AG04450 (cell line): ENCODE results near the gene TERB1. TPM values are rescaled to one million over a fixed set of nuclear protein-coding genes. Genes with fewer than 3 reads are reported as not detected.

Source experiments
- CTCF ChIA-PET: fragments of 300-600, 350-600 bp; formaldehyde crosslinking; extraction: SDS; loops from one replicate; lab custom pipeline; 2022; ENCODE audit warnings: antibody characterized with exemption, inconsistent platforms; lab: Charles Lee
- POLR2A ChIA-PET: fragments of 350-600 bp; formaldehyde crosslinking; extraction: SDS; loops from one replicate; lab custom pipeline; 2021; ENCODE audit warnings: antibody characterized with exemption, inconsistent platforms; lab: Yijun Ruan, JAX
- DNase-seq: peaks from one replicate; pipeline ENCODE4 v3.0.0-alpha.2; 2011; ENCODE audit warnings: low read depth, low spot score
- H3K27ac ChIP-seq: one replicate; pipeline ENCODE4 v1.5.1; 2012; ENCODE audit warnings: low read depth, low read length, control low read depth
- H3K27me3 ChIP-seq: one replicate; pipeline ENCODE4 v1.6.0; 2012; ENCODE audit warnings: low read length; ENCODE audit not compliant: control insufficient read depth, insufficient read depth
- H3K4me3 ChIP-seq: 2 replicates; pipeline ENCODE4 v1.5.1; 2011; ENCODE audit warnings: mild to moderate bottlenecking, low read depth, low read length, control low read depth
- H3K9me3 ChIP-seq: 2 replicates; pipeline ENCODE4 v1.5.1; 2012; ENCODE audit warnings: low read length; ENCODE audit not compliant: control insufficient read depth, insufficient read depth
- CTCF ChIP-seq: IDR thresholded peaks from 2 replicates; pipeline ENCODE4 v1.5.1; 2011; ENCODE audit warnings: low read depth, low read length, control low read depth, inconsistent platforms
- polyA plus RNA-seq: library from polyadenylated mRNA; depleted of rRNA; stranded (reverse); fragments of >200 nt; gene quantifications from 2 replicates; pipeline ENCODE4 v1.2.3, GENCODE V29; 2011

TERB1 gene
- polyA plus RNA-seq, 1 experiment: not detected

DNA sequence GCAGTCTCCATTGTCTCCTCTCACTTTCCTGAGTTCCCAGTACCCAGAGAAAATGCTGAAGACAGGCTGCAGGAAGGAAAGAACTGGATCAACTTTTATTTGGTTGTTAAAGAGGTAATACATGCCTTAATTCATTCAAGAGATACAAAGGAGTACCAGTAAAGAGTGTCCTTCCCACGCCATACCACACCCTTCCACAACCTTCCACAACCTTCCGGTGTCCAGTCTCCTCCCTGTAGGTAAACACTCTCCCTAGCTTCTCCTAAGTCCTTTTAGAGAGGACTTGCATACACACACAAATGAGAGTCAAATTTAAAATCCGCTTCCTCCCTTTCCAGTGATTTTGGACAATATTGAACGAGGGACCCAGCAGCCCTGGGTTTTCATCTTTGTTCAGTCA is 40.0 kb upstream of the TERB1 start:
- ChIA-PET POLR2A (no interaction called here), CTCF (interaction anchor here (1.2 to 11.7 kb wide), 3 partner anchors 10 to 113 kb away, joined by 3 to 97 read pairs (median 4); partner anchors contain the start of gene NAE1)
- DNase-seq: no peak
- no peak for TF ChIP-seq CTCF
- H3K9me3 ChIP-seq: no peaks in the 10 kb centered on the region
- no peak overlapping the region for H3K27ac ChIP-seq
- no peak overlapping the region for H3K4me3 ChIP-seq
- peaks cover 56% of the 10 kb centered on the region for H3K27me3 ChIP-seq

DNA sequence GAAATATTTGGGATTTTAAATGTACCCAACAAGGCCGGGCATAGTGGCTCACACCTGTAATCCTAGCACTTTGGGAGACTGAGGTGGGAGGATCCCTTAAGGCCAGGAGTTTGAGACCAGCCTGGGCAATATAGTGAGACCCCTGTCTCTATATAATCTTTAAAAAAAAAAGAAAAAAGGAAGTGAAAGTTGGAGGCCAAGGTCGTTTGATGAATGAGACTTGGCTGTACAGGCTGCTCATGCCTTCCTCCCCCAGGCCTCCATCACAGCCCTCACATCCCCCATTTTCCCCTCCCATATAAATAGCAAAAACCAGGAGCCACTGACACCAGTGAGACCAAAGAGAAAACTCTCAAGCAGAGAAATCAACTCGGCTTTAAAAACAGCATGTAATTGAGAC is 39.5 kb upstream of the TERB1 start:
- CTCF ChIA-PET: interaction anchor here (1.2 to 11.7 kb wide), 2 partner anchors 10 to 113 kb away, joined by 3 to 97 read pairs; partner anchors contain the start of gene NAE1
- Histone ChIP-seq H3K9me3 (no peaks in the 10 kb centered on the region), H3K27ac (no peak overlapping the region), H3K27me3 (peaks cover 51% of the 10 kb centered on the region), H3K4me3 (no peak overlapping the region)
- DNase-seq: no peak
- POLR2A ChIA-PET: no interaction called here
- TF ChIP-seq CTCF: no peak

- Histone ChIP-seq H3K4me3 (no peak overlapping the region), H3K27me3 (peaks cover 8% of the 10 kb centered on the region), H3K27ac (no peak overlapping the region), H3K9me3 (no peaks in the 10 kb centered on the region)
- no peak for DNase-seq
- POLR2A ChIA-PET: no interaction called here
- TF ChIP-seq CTCF: no peak
- CTCF ChIA-PET: interaction anchor here (7.2 kb wide), 1 partner anchor 36 kb away, joined by 161 read pairs; no protein-coding TSS in a partner anchor
These were observed 33.4 kb upstream of the TERB1 start for GRCh38 chr16:66834746-66835145.

DNA sequence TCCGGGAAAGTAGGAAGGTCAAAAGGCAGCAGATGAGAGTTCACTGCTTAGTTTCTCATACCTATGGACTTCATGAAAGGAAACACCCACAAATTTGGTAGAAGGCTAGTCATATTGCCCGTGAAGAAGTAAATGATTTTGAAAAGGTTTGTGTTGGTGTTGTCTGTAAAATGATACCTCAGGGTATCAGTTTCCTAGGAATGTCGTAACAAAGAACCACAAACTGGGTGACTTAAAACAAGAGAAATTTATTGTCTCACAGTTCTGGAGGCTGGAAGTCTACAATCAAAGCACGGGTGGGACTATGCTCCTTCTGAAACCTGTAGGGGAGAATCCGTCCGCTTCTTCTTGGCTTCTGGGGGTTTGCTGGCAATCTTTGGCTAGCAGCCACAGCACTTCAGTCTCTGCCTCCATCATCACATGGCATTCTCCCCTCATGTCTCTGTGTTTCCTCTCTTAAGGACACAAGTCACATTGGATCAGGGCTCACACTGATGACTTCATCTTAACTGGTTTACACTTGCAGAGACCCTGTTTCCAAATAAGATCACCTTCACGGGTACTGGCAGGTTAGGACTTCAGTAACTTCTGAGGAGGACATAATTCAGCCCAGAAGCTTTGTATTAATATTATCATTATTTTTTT is 31.4 kb upstream of the TERB1 start:
- ChIA-PET POLR2A (interaction anchor here (0.7 kb wide), 1 partner anchor 10 kb away, joined by 5 read pairs; no protein-coding TSS in a partner anchor), CTCF (interaction anchor here (1.8 to 7.2 kb wide), 4 partner anchors 14 to 53 kb away, joined by 3 to 161 read pairs (median 50); partner anchors contain the start of gene CA7)
- DNase-seq: no peak
- no peak for TF ChIP-seq CTCF
- no peak overlapping the region for H3K27ac ChIP-seq
- H3K9me3 ChIP-seq: no peaks in the 10 kb centered on the region
- no peak overlapping the region for H3K4me3 ChIP-seq
- peaks cover 3% of the 10 kb centered on the region for H3K27me3 ChIP-seq

DNA sequence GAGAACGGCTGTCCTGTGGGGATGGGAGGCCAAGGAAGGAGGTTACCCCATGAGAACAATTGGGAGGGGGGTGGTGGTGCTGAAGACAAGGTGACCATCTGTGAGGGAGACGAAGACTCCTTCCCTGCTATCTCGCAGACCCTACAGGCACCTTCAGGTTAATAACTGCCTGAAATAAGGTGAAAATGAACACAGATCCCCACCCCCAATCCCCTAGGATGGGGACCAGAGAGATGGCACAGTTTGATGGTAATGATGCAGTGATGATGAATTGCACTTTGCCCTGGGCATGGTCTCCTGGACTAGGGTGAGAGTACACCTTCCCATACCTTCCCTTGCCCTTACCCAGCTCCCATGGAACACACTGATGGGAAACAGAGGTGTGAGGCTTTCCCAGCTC is 30.8 kb upstream of the TERB1 start:
- no peak for TF ChIP-seq CTCF
- no peak for DNase-seq
- Histone ChIP-seq H3K27ac (no peak overlapping the region), H3K27me3 (peaks cover 3% of the 10 kb centered on the region), H3K9me3 (no peaks in the 10 kb centered on the region), H3K4me3 (no peak overlapping the region)
- POLR2A ChIA-PET: interaction anchor here (0.7 kb wide), 1 partner anchor 10 kb away, joined by 5 read pairs; no protein-coding TSS in a partner anchor
- CTCF ChIA-PET: interaction anchor here (1.8 to 7.2 kb wide), 6 partner anchors 15 to 81 kb away, joined by 3 to 161 read pairs (median 21); partner anchors contain the start of genes CA7 and DYNC1LI2
